ENCODE results near the gene FMNL1. TPM values are rescaled to one million over a fixed set of nuclear protein-coding genes. Genes with fewer than 3 reads are reported as not detected.

The FMNL1 gene
- total RNA-seq, 2 donors from 2014 or later: 4.0 to 5.2 TPM

DNA sequence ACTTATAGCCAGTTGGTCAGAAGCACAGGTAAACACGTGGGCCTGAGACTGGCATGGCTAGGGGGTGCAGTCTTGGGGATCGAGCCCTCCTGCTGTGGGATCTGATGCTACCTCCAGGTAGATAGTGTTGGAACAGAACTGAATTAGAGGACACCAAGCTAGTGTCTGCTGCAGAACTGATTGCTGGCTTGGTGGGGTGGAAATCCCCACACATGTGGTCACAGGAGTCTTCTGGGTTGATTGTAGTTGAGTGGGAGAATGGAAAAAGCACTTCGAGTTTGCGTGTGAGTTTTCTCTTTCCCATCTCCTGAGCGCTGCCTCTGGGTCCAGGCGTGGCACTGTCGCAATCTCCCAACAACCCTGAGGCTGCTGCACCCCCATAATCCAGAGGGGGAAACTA, 48.2 kb downstream of the FMNL1 start:
- TF ChIP-seq POLR2A (IDR thresholded peaks at IDR 0.05): no peak
- TF ChIP-seq, protein P1, sequence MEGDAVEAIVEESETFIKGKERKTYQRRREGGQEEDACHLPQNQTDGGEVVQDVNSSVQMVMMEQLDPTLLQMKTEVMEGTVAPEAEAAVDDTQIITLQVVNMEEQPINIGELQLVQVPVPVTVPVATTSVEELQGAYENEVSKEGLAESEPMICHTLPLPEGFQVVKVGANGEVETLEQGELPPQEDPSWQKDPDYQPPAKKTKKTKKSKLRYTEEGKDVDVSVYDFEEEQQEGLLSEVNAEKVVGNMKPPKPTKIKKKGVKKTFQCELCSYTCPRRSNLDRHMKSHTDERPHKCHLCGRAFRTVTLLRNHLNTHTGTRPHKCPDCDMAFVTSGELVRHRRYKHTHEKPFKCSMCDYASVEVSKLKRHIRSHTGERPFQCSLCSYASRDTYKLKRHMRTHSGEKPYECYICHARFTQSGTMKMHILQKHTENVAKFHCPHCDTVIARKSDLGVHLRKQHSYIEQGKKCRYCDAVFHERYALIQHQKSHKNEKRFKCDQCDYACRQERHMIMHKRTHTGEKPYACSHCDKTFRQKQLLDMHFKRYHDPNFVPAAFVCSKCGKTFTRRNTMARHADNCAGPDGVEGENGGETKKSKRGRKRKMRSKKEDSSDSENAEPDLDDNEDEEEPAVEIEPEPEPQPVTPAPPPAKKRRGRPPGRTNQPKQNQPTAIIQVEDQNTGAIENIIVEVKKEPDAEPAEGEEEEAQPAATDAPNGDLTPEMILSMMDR (IDR thresholded peaks at IDR 0.05): no peak
- Histone ChIP-seq H3K9me3 (no peaks in the 10 kb centered on the region), H3K27me3 (no peaks in the 10 kb centered on the region), H3K4me1 (no peaks in the 10 kb centered on the region), H3K4me3 (no peak overlapping the region), H3K36me3 (replicated peaks in 1 of 2; ENCODE audit: insufficient read depth in 1 of 2, low read depth in 2 of 2) (peaks cover 11 to 48% of the 10 kb centered on the region in 2 donors), H3K27ac (no peak overlapping the region)
- DNase-seq: no peak
- intact Hi-C loops (cut with DNase I): loop anchor here (5.0 kb wide), 1 partner anchor 57 kb away; no protein-coding TSS in a partner anchor
- WGBS, 2 donors: 78 to 88% methylated on average over 7 of the region's 7 CpGs
- no peak for ATAC-seq

DNA sequence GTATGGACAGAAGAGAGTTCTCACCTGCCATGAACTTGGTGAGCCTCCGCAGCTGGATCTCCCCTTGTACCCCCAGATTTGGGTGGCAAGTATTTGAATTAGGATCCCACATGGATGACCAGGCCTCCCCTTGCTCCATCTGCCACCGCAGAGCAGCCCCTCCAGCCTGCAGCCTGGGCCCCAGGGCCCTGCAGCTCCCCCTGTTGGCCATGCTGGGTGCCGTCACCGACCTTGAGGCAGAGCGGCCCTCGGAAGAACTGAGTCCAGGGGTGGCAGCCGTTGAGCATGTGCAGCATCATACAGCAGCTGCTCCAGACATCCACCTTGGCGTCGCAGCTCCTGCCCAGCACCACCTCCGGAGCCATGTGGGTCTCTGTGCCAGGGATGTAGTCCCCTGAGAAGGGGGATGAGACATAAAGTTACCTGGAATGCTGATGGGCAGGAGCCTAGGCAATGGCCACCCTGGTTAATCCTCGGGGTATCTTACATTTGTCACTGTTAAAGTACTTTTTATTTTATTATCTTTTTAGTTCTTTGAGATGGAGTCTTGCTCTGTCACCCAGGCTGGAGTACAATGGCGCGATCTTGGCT, 49.2 kb downstream of the FMNL1 start:
- ATAC-seq (no peak), DNase-seq (peak in 1 of 4 donors; percentile 39)
- H3K36me3 ChIP-seq (replicated peaks in 1 of 2; ENCODE audit: insufficient read depth in 1 of 2, low read depth in 2 of 2): peaks cover 11 to 48% of the 10 kb centered on the region in 2 donors
- 73 to 76% methylated on average over 9 to 13 of the region's 13 CpGs for WGBS, 2 donors
- TF ChIP-seq, protein P1 (IDR thresholded peaks at IDR 0.05): peak in 5 of 7 experiments; percentile 22 to 37 (median 27)
- no peak for TF ChIP-seq POLR2A (IDR thresholded peaks at IDR 0.05)
- H3K4me3 ChIP-seq: no peak overlapping the region
- H3K27me3 ChIP-seq: no peaks in the 10 kb centered on the region
- no peak overlapping the region for H3K27ac ChIP-seq
- intact Hi-C loops (cut with DNase I): loop anchor here (5.0 kb wide), 1 partner anchor 56 kb away; no protein-coding TSS in a partner anchor
- H3K9me3 ChIP-seq: no peaks in the 10 kb centered on the region
- no peaks in the 10 kb centered on the region for H3K4me1 ChIP-seq

DNA sequence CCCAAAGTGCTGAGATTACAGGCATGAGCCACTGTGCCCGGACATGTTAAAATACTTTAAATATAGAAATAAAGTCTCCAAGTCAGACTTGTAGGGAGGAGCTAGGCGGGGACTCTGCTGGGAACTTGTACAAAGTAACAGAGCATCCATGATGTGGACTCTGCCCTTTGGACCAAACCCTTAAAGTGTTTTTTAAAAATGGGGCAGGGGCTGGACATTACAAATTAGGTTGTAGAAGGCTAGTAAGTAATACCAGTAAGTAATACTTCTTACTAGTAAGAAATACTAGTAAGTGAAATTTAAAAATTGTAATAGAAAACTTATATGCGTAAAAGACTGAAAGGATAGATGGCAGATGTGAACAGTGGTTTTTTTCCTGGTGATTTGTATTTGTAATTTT, 49.9 kb downstream of the FMNL1 start:
- 89 to 94% methylated on average over 3 of the region's 3 CpGs for WGBS, 2 donors
- ATAC-seq: no peak

DNA sequence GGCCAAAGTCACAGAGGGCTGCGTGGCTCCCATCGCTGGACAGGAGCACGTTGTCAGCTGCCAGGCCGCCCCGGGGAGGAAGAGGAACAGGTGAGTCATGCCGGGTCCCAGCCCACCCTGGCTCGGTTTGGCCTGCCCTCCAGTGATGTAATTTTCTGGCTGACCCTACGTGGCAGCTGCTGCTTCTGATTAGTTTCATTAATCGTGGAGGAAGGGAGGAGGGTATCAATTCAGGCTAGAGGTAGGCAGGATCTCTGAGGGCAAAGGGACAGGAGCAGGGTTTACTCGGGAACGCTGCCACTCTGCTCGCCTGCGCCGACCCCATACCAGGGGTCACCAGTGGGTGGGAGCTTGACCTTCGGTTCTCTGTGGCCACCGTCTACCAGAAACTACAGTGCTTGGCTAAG, 51.9 kb downstream of the FMNL1 start:
- Histone ChIP-seq H3K9me3 (no peaks in the 10 kb centered on the region), H3K27me3 (no peaks in the 10 kb centered on the region), H3K36me3 (replicated peaks in 1 of 2; ENCODE audit: insufficient read depth in 1 of 2, low read depth in 2 of 2) (peaks cover 11 to 34% of the 10 kb centered on the region in 2 donors), H3K4me1 (peaks cover 13% of the 10 kb centered on the region), H3K27ac (no peak overlapping the region), H3K4me3 (no peak overlapping the region)
- no peak for DNase-seq
- TF ChIP-seq, protein P1 (IDR thresholded peaks at IDR 0.05): no peak
- TF ChIP-seq POLR2A (IDR thresholded peaks at IDR 0.05): no peak
- intact Hi-C loops (cut with DNase I): loop anchor here (5.0 kb wide), 1 partner anchor 54 kb away; no protein-coding TSS in a partner anchor
- WGBS, 2 donors: 79 to 83% methylated on average over 11 to 16 of the region's 16 CpGs
- ATAC-seq: no peak

More for the DNA sequence above, 49.9 kb downstream of the FMNL1 start:
- TF ChIP-seq, protein P1 (IDR thresholded peaks at IDR 0.05): no peak
- TF ChIP-seq POLR2A (IDR thresholded peaks at IDR 0.05): no peak
- Histone ChIP-seq H3K36me3 (replicated peaks in 1 of 2; ENCODE audit: insufficient read depth in 1 of 2, low read depth in 2 of 2) (peaks cover 11 to 48% of the 10 kb centered on the region in 2 donors), H3K9me3 (no peaks in the 10 kb centered on the region), H3K27ac (no peak overlapping the region), H3K4me3 (no peak overlapping the region), H3K27me3 (no peaks in the 10 kb centered on the region), H3K4me1 (no peaks in the 10 kb centered on the region)
- DNase-seq: no peak
- intact Hi-C loops (cut with DNase I): loop anchor here (5.0 kb wide), 1 partner anchor 56 kb away; no protein-coding TSS in a partner anchor

All from body of pancreas (tissue), 4 donors.